Erythroblast (primary cell): ENCODE results near the gene DNTTIP2.

Source experiments
- GATA1 ChIP-seq: IDR thresholded peaks from 2 replicates; pipeline ENCODE4 v1.6.1; 2011; ENCODE audit warnings: low read depth, mild to moderate bottlenecking, control low read depth, low read length, moderate library complexity
- POLR2A ChIP-seq: IDR thresholded peaks from 2 replicates; pipeline ENCODE4 v1.6.1; 2011; ENCODE audit warnings: mild to moderate bottlenecking, low read length

- TF ChIP-seq POLR2A (no peak), GATA1 (no peak)
Observed at GRCh38 chr1:93917302-93917701, 38.3 kb upstream of the DNTTIP2 start.
